Neural cell (in vitro differentiated cells): ENCODE measurements around the gene UBAC2.

ENCODE experiments used
- EP300 ChIP-seq: fragments of 450-650 bp; conservative IDR thresholded peaks from 2 replicates; pipeline ENCODE4 v1.6.1; 2014; ENCODE audit warnings: antibody characterized with exemption, mild to moderate bottlenecking, moderate library complexity; ENCODE audit not compliant: poor library complexity, severe bottlenecking
- EZH2 ChIP-seq: fragments of 200-600, 300-800 bp; shearing (Covaris generic), sonication (generic); IDR thresholded peaks from 2 replicates; pipeline ENCODE4 v1.6.1; 2014; ENCODE audit warnings: antibody characterized with exemption, low read length, borderline replicate concordance, mild to moderate bottlenecking; ENCODE audit not compliant: insufficient read depth, poor library complexity, severe bottlenecking
- TAF1 ChIP-seq: IDR thresholded peaks from 2 replicates; pipeline ENCODE4 v1.6.1; 2012; ENCODE audit warnings: low read depth
- TF ChIP-seq, protein P1 (sequence below): fragments of 450-650 bp; IDR thresholded peaks from 2 replicates; pipeline ENCODE4 v1.5.1; 2014; ENCODE audit warnings: antibody characterized with exemption, mild to moderate bottlenecking, moderate library complexity; ENCODE audit not compliant: poor library complexity, severe bottlenecking

DNA sequence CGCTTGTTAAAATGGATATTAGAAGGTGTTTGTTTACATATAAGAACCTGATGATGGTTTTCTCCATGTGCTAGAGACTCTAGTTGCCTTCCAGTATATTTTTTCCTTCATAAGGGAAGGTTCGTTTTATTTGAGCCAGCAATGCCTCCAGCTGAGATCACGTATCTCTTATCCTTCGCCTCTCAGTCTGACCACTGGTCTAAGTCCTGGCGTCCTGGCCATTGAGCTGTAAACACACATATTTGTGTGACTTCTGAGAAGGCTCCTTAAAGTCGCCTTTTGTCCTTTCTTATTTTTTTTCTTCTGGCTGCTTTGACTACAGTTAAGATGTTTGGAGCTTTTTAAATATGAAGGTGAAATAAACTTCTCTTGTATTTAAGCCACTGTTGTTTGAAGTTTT lies 130.3 kb downstream of the UBAC2 start:
- TF ChIP-seq EZH2: no peak
- TF ChIP-seq, protein P1, sequence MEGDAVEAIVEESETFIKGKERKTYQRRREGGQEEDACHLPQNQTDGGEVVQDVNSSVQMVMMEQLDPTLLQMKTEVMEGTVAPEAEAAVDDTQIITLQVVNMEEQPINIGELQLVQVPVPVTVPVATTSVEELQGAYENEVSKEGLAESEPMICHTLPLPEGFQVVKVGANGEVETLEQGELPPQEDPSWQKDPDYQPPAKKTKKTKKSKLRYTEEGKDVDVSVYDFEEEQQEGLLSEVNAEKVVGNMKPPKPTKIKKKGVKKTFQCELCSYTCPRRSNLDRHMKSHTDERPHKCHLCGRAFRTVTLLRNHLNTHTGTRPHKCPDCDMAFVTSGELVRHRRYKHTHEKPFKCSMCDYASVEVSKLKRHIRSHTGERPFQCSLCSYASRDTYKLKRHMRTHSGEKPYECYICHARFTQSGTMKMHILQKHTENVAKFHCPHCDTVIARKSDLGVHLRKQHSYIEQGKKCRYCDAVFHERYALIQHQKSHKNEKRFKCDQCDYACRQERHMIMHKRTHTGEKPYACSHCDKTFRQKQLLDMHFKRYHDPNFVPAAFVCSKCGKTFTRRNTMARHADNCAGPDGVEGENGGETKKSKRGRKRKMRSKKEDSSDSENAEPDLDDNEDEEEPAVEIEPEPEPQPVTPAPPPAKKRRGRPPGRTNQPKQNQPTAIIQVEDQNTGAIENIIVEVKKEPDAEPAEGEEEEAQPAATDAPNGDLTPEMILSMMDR: no peak
- no peak for TF ChIP-seq TAF1
- no peak for TF ChIP-seq EP300
